ENCODE results near the gene FRMPD4. TPM values are rescaled to one million over a fixed set of nuclear protein-coding genes. Genes with fewer than 3 reads are reported as not detected.

Gene FRMPD4
- total RNA-seq, 1 experiment from 2014 or later, result 1.4 TPM

- TF ChIP-seq ARID4B (CRISPR knock-in tag; IDR thresholded peaks at IDR 0.05; ENCODE audit: borderline replicate concordance), result no peak
- TF ChIP-seq NFYB (CRISPR knock-in tag; conservative IDR thresholded peaks at IDR 0.05; ENCODE audit: low read depth), result no peak
- no peak for TF ChIP-seq ZNF671 (CRISPR knock-in tag; IDR thresholded peaks at IDR 0.05)
- TF ChIP-seq ZBTB21 (CRISPR knock-in tag; IDR thresholded peaks at IDR 0.05; ENCODE audit: borderline replicate concordance), result no peak
- TF ChIP-seq IRF1 (CRISPR knock-in tag; IDR thresholded peaks at IDR 0.05), result no peak
- no peak for TF ChIP-seq GRHL2 (CRISPR knock-in tag; IDR thresholded peaks at IDR 0.05; ENCODE audit: insufficient replicate concordance, severe bottlenecking)
- no peak for TF ChIP-seq ZBTB43 (CRISPR knock-in tag; IDR thresholded peaks at IDR 0.05)
- no peak for TF ChIP-seq HMGA2 (CRISPR knock-in tag; IDR thresholded peaks at IDR 0.05)
- TF ChIP-seq RELA (CRISPR knock-in tag; IDR thresholded peaks at IDR 0.05; ENCODE audit: borderline replicate concordance), result no peak
Measured at GRCh38 chrX:12237131-12237530, 98.9 kb downstream of the FRMPD4 start (continued).

- no peaks in the 10 kb centered on the region for H3K27me3 Mint-ChIP-seq (ENCODE audit: low read depth)
- TF ChIP-seq ZNF263 (CRISPR knock-in tag; IDR thresholded peaks at IDR 0.05; ENCODE audit: low read depth), result no peak
- no peak for TF ChIP-seq E2F4 (CRISPR knock-in tag; IDR thresholded peaks at IDR 0.05; ENCODE audit: borderline replicate concordance, low read depth)
- no peak for TF ChIP-seq USF2 (CRISPR knock-in tag; IDR thresholded peaks at IDR 0.05)
- TF ChIP-seq RORB (CRISPR knock-in tag; IDR thresholded peaks at IDR 0.05), result no peak
- TF ChIP-seq IRF2 (CRISPR knock-in tag; IDR thresholded peaks at IDR 0.05; ENCODE audit: borderline replicate concordance, low read depth), result no peak
- no peak for TF ChIP-seq OVOL2 (CRISPR knock-in tag; IDR thresholded peaks at IDR 0.05; ENCODE audit: borderline replicate concordance)
- no peak for TF ChIP-seq NFYB (CRISPR knock-in tag; conservative IDR thresholded peaks at IDR 0.05; ENCODE audit: low read depth)
- no peak for TF ChIP-seq NR1H2 (CRISPR knock-in tag; IDR thresholded peaks at IDR 0.05)
- no peak for TF ChIP-seq PRRX2 (CRISPR knock-in tag; IDR thresholded peaks at IDR 0.05)
- TF ChIP-seq ATF3 (CRISPR knock-in tag; conservative IDR thresholded peaks at IDR 0.05), result no peak
- CTCF ChIA-PET, result no interaction called here
- H3K36me3 Mint-ChIP-seq, result no peaks in the 10 kb centered on the region
- no peak for ATAC-seq
- no peaks in the 10 kb centered on the region for H3K9me3 Mint-ChIP-seq
- no peak overlapping the region for H3K27ac Mint-ChIP-seq
- POLR2A ChIA-PET, result no interaction called here
- no peak for DNase-seq (ENCODE audit: low spot score)
- H3K4me1 Mint-ChIP-seq, result 0 out of 2 replicates have a peak, but pooled peaks cover 3% of the 10 kb centered on the region
- H3K4me3 Mint-ChIP-seq, result no peak overlapping the region
Measured at GRCh38 chrX:12237771-12238170, 99.5 kb downstream of the FRMPD4 start.

All from WTC11 (cell line).